ENCODE measurements around the gene PHACTR4. TPM values are rescaled to one million over a fixed set of nuclear protein-coding genes. Genes with fewer than 3 reads are reported as not detected.

PHACTR4 gene
- total and polyA plus RNA-seq, 2 experiments from 2014 or later = 35.4 to 47.1 TPM

DNA sequence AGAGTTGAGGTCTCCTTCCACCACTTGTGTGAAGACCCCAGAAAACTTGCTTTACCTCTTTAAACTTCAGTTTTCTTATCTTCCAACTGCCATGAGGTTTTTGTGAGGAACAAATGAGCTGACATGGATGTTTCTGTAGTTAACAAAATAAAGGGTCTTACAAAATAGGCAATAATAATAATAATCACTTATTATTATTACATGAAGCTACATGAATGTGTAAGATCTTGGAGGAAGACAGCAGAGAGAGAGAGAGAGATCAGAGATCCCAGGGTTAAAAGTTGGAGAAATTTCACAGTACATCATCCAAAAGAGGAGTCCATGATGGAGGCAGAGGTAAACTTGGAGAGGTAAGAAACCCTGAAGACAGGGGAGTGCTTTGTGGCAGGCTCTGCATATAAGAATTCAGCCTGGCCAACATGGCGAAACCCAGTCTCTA is 147.0 kb downstream of the PHACTR4 start:
- Histone ChIP-seq H2AFZ (no peak overlapping the region), H3K4me1 (ENCODE audit: insufficient read depth) (peaks cover 18% of the 10 kb centered on the region), H3K4me3 (no peak overlapping the region), H3K4me2 (no peak overlapping the region), H3F3A (replicated peaks; ENCODE audit: low read depth) (peaks cover 57% of the 10 kb centered on the region), H4K20me1 (replicated peaks; ENCODE audit: insufficient read depth) (0 out of 2 replicates have a peak, but pooled peaks cover 10% of the 10 kb centered on the region), H3K79me2 (replicated peaks; ENCODE audit: insufficient read depth) (peaks cover 30% of the 10 kb centered on the region), H3K9me2 (ENCODE audit: insufficient read depth) (no peaks in the 10 kb centered on the region), H3K36me3 (ENCODE audit: insufficient read depth) (peaks cover 7% of the 10 kb centered on the region; the same call in 1 of the 2 replicates), H3K27me3 (ENCODE audit: insufficient read depth) (no peaks in the 10 kb centered on the region), H3K27ac (ENCODE audit: low read depth) (peak overlapping the region; percentile 100)
- ATAC-seq (no peak), DNase-seq (ENCODE audit: low spot score) (no peak)
- Mint-ChIP-seq H3K27me3 (ENCODE audit: insufficient read depth, low read depth, poor library complexity) (peaks cover 49% of the 10 kb centered on the region), H3K4me1 (peaks cover 27% of the 10 kb centered on the region), H3K27ac (no peak overlapping the region), H3K4me3 (no peak overlapping the region; the same call in 2 of the 3 replicates), H3K9me3 (peaks cover 20% of the 10 kb centered on the region; the same call in 2 of the 3 replicates), H3K36me3 (ENCODE audit: low read depth) (peaks cover 50% of the 10 kb centered on the region)
- TF ChIP-seq POLR2AphosphoS5 (IDR thresholded peaks at IDR 0.05; ENCODE audit: low read depth) (no peak; the same call in 1 of the 2 replicates), EZH2phosphoT487 (IDR thresholded peaks at IDR 0.05; ENCODE audit: unreplicated experiment) (no peak), ZNF114 (CRISPR knock-in tag; IDR thresholded peaks at IDR 0.05) (no peak), JUNB (IDR thresholded peaks at IDR 0.05; ENCODE audit: unreplicated experiment) (no peak), CREB1 (CRISPR knock-in tag; IDR thresholded peaks at IDR 0.05; ENCODE audit: low read depth) (no peak), ZNF462 (CRISPR knock-in tag; IDR thresholded peaks at IDR 0.05) (no peak), CTCF (conservative IDR thresholded peaks at IDR 0.05; ENCODE audit: low read depth in 2 of 2) (no peak), STAT1 (IDR thresholded peaks at IDR 0.05; ENCODE audit: unreplicated experiment) (no peak), EZH2 (IDR thresholded peaks at IDR 0.05; ENCODE audit: low read depth, unreplicated experiment) (no peak), NANOG (IDR thresholded peaks at IDR 0.05; ENCODE audit: borderline replicate concordance) (no peak), ZNF331 (CRISPR knock-in tag; IDR thresholded peaks at IDR 0.05; ENCODE audit: low read depth) (no peak), ETS1 (IDR thresholded peaks at IDR 0.05) (no peak)
- TF ChIP-seq, protein P1, sequence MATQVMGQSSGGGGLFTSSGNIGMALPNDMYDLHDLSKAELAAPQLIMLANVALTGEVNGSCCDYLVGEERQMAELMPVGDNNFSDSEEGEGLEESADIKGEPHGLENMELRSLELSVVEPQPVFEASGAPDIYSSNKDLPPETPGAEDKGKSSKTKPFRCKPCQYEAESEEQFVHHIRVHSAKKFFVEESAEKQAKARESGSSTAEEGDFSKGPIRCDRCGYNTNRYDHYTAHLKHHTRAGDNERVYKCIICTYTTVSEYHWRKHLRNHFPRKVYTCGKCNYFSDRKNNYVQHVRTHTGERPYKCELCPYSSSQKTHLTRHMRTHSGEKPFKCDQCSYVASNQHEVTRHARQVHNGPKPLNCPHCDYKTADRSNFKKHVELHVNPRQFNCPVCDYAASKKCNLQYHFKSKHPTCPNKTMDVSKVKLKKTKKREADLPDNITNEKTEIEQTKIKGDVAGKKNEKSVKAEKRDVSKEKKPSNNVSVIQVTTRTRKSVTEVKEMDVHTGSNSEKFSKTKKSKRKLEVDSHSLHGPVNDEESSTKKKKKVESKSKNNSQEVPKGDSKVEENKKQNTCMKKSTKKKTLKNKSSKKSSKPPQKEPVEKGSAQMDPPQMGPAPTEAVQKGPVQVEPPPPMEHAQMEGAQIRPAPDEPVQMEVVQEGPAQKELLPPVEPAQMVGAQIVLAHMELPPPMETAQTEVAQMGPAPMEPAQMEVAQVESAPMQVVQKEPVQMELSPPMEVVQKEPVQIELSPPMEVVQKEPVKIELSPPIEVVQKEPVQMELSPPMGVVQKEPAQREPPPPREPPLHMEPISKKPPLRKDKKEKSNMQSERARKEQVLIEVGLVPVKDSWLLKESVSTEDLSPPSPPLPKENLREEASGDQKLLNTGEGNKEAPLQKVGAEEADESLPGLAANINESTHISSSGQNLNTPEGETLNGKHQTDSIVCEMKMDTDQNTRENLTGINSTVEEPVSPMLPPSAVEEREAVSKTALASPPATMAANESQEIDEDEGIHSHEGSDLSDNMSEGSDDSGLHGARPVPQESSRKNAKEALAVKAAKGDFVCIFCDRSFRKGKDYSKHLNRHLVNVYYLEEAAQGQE (IDR thresholded peaks at IDR 0.05; ENCODE audit: unreplicated experiment) = no peak

All from GM23338 (cell line).